ENCODE data around the gene MARF1.
"Not testable (repeated sequence)": the region's sequence is repeated elsewhere in the genome, so short reads cannot be mapped to it uniquely, and the experiment has no call there.

MARF1 gene

DNA sequence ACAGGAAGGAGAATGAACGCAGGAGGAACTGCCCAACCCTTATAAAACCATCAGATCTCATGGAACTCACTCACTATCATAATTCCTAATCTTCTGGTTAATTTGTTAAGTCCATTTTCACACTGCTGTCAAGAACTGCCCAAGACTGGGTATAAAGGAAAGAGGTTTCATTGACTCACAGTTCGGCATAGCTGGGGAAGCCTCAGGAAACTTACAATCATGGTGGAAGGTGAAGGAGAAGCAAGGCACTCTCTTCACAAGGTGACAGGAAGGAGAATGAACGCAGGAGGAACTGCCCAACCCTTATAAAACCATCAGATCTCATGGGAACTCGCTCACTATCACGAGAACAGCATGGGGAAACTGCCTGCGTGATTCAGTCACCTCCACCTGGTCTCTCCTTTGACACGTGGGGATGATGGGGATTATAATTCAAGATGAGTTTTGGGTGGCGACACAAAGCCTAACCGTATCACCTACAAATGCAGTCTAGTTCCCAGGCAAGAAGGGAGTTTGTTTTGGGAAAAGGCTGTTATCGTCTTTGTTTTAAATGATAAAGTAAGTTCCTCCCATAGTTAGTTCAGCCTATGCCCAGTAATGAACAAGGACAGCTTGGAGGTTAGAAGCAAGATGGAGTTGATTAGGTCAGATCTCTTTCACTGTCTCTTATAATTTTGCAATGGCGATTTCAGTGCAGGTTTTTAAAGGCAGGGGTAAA, 68.9 kb downstream of the MARF1 start:
- in situ Hi-C loops (cut with HindIII; ENCODE audit: low sequenced_read_pairs), result loop anchor here (10.0 kb wide), 1 partner anchor 69 kb away; no protein-coding TSS in a partner anchor

DNA sequence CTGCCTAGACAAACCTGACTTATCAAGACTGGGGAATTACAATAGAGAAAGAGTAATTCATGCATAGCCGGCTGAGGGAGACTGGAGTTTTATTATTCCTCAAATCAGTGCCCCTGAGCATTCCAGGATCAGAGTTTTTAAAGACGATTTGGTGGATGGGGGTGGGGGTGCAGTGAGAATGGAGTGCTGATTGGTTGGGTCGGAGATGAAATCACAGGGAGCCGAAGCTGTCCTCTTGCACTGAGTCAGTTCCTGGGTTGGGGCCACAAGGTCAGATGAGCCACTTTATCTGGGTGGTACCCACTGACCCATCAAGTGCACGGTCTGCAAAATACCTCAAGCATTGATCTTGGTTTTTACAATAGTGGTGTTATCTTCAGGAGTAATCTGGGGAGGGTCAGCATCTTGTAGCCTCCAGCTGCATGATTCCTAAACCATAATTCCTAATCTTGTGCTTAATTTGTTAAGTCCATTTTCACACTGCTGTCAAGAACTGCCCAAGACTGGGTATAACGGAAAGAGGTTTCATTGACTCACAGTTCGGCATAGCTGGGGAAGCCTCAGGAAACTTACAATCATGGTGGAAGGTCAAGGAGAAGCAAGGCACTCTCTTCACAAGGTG, 69.6 kb downstream of the MARF1 start:
- in situ Hi-C loops (cut with HindIII; ENCODE audit: low sequenced_read_pairs), result loop anchor here (10.0 kb wide), 1 partner anchor 69 kb away; no protein-coding TSS in a partner anchor

- in situ Hi-C loops (cut with HindIII; ENCODE audit: low sequenced_read_pairs), result loop anchor here (10.0 kb wide), 1 partner anchor 68 kb away; no protein-coding TSS in a partner anchor
These were observed 70.5 kb downstream of the MARF1 start for GRCh38 chr16:15572329-15573001.

DNA sequence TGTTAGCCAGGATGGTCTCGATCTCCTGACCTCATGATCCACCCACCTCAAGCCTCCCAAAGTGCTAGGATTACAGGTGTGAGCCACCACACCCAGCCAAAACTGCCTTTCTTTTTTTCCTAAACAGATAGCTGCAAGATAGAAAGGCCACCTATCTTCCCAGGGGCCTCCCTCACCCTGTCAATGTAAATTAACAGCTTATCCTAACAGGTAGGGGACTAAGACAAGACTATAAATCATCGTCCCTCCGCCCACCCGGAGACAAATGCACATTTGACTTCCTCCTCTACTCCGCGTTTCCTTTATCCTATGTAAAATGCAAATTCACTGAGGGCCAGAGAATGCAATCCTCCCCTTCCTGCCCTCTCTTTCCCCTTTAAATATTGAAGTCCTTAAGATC, 71.4 kb downstream of the MARF1 start:
- in situ Hi-C loops (cut with HindIII; ENCODE audit: low sequenced_read_pairs), result loop anchor here (10.0 kb wide), 1 partner anchor 67 kb away; no protein-coding TSS in a partner anchor

DNA sequence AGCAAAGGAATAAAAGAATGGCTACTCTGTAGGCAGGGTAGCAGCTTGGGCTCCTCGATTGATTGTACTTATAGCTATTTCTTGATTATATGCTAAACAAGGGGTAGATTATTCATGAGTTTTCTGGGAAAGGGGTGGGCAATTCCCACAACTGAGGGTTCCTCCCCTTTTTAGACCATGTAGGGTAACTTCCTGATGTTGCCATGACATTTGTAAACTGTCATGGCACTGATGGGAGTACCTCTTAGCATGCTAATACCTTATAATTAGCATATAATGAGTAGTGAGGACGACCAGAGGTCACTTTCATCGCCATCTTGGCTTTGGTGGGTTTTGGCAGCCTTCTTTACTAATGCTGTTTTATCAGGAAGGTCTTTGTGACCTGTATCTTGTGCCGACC, 72.3 kb downstream of the MARF1 start:
- in situ Hi-C loops (cut with HindIII; ENCODE audit: low sequenced_read_pairs), result loop anchor here (10.0 kb wide), 1 partner anchor 66 kb away; no protein-coding TSS in a partner anchor

- in situ Hi-C loops (cut with HindIII; ENCODE audit: low sequenced_read_pairs), result no loop called here
These were observed 75.1 kb downstream of the MARF1 start for GRCh38 chr16:15567823-15568222.

DNA sequence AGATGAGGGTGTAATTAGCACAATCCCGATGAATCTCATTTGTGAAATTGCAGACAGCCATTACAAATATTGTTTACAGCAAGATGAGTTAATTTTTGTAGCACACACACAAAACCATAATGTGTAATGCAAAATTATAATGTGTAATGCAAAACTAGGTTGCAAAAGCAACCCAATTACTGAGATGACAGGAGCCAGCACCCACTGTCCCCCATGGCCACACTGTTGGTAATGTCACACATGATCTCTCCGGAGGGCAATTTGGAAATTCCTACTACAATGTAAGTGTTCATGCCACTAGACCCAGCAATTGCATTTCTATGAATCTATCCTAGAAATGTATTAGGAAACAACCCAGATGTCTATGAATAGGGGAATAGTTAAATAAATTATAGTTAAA, 76.9 kb downstream of the MARF1 start:
- in situ Hi-C loops (cut with HindIII; ENCODE audit: low sequenced_read_pairs), result no loop called here

GRCh38 chr16:15564604-15565339, 78.2 kb downstream of the MARF1 start:
- in situ Hi-C loops (cut with HindIII; ENCODE audit: low sequenced_read_pairs), result no loop called here

DNA sequence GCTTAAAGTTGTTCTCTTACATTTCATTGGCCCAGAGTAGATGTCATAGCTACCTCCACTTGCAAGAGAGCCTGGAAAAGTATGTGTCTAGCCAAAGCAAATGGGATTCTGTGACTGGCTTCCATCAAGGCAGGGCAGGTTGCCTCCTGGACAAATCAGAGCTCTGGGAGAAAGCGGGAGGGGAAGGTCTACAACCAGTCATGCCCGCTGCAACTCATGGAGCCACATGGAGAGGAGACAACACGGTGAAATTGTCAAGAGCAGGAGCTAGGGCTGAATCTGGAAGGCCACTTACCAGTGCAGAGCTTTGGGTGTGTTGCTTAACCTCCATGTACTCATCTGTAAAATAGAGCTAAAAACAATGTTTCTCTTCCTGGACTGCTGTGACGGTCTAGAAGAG, 83.8 kb downstream of the MARF1 start:
- in situ Hi-C loops (cut with HindIII; ENCODE audit: low sequenced_read_pairs), result no loop called here

DNA sequence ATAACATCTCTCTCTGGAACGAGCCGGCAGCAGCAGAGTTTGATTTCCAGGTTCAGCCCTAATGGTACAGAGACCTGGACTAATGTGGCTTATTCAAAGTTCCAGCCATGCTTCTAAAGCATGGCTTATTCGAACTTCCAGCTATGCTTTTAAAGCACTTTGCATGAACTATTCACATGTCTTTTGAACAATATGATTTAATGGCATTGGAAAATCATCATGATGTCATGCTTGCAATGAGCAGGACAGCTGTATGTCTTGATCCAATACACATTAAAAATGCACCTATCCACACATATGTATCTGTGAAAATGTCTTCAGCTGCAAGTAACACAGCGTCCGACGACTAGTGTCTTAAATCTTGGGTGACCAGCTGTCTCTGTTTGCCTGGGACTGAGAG, 85.7 kb downstream of the MARF1 start:
- in situ Hi-C loops (cut with HindIII; ENCODE audit: low sequenced_read_pairs), result no loop called here

- in situ Hi-C loops (cut with HindIII; ENCODE audit: low sequenced_read_pairs), result no loop called here
These were observed 86.8 kb downstream of the MARF1 start for GRCh38 chr16:15556130-15556529.

GRCh38 chr16:15553313-15554088, 89.5 kb downstream of the MARF1 start:
- in situ Hi-C loops (cut with HindIII; ENCODE audit: low sequenced_read_pairs), result no loop called here

- in situ Hi-C loops (cut with HindIII; ENCODE audit: low sequenced_read_pairs), result no loop called here
These were observed 90.4 kb downstream of the MARF1 start for GRCh38 chr16:15552507-15552906.

- in situ Hi-C loops (cut with HindIII; ENCODE audit: low sequenced_read_pairs), result no loop called here
These were observed 94.5 kb downstream of the MARF1 start for GRCh38 chr16:15548482-15548891.

GRCh38 chr16:15547768-15548096, 95.2 kb downstream of the MARF1 start:
- in situ Hi-C loops (cut with HindIII; ENCODE audit: low sequenced_read_pairs), result no loop called here

- in situ Hi-C loops (cut with HindIII; ENCODE audit: low sequenced_read_pairs), result not testable (repeated sequence)
These were observed 95.7 kb downstream of the MARF1 start for GRCh38 chr16:15547072-15547767.

DNA sequence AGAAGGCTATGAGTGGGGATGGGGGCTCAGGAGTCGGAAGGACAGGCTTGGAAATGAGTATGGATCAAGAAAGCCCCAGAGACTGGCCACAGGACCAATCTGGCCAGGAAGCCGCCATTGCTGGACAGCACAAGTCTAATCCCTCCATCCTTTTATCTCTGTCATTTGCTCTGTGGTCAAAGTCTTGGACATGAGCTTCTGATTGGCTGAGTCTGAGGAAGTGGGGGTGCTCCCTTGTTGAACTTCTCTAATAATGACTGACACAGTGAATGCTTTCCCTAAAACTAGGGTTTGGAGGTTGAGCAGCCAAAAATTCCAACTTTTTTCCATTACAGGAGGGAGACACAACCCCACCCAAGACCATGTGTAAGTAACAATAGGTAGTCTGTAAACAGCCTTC, 97.4 kb downstream of the MARF1 start:
- in situ Hi-C loops (cut with HindIII; ENCODE audit: low sequenced_read_pairs), result no loop called here

DNA sequence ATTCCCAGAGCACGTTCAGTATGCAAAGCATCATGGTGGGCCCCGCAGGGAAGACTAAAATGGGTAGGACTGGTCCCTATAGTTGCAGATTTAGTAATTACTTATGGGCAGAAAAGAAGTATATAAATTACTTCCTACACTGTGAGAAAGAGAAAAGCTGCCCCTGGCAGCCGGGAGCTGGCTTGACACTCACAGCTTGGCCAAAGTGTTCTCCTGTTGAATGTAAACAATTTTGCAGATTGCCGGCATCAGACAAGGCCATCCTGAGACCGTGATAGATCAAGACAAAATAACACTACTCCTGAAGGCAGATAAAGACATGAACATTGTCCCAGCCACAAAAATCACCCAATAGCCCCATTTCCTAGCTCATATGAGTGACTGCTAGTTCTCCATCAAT, 98.5 kb downstream of the MARF1 start:
- in situ Hi-C loops (cut with HindIII; ENCODE audit: low sequenced_read_pairs), result no loop called here
